Esophagus (tissue), 2 donors: ENCODE data around the gene COL21A1. TPM values are rescaled to one million over a fixed set of nuclear protein-coding genes. Genes with fewer than 3 reads are reported as not detected.

Source experiments
- H3K27ac ChIP-seq, 2 donors: one replicate each; pipeline ENCODE4 v1.5.1; 2013; ENCODE audit warnings: low read depth in 2 of 2, mild to moderate bottlenecking in 2 of 2, inconsistent platforms in 1 of 2, low read length in 1 of 2, moderate library complexity in 1 of 2
- H3K27me3 ChIP-seq, 2 donors: one replicate each; pipeline ENCODE4 v1.6.1; 2013; ENCODE audit warnings: low read length in 2 of 2, control low read depth in 1 of 2, mild to moderate bottlenecking in 1 of 2; ENCODE audit not compliant: insufficient read depth in 2 of 2, control insufficient read depth in 1 of 2
- H3K36me3 ChIP-seq, 2 donors: one replicate each; pipeline ENCODE4 v1.6.1; 2013; ENCODE audit warnings: low read length in 1 of 2; ENCODE audit not compliant: control insufficient read depth in 2 of 2, insufficient read depth in 2 of 2
- H3K4me1 ChIP-seq, 2 donors: one replicate each; pipeline ENCODE4 v1.6.1; 2013; ENCODE audit warnings: low read length in 1 of 2; ENCODE audit not compliant: control insufficient read depth in 2 of 2, insufficient read depth in 2 of 2
- H3K4me3 ChIP-seq, 2 donors: one replicate each; pipeline ENCODE4 v1.5.1; 2013; ENCODE audit warnings: low read length in 2 of 2, mild to moderate bottlenecking in 2 of 2, low read depth in 1 of 2, moderate library complexity in 1 of 2
- H3K9me3 ChIP-seq, 2 donors: one replicate each; pipeline ENCODE4 v1.6.1; 2013; ENCODE audit warnings: mild to moderate bottlenecking in 2 of 2, low read depth in 1 of 2, low read length in 1 of 2, moderate library complexity in 1 of 2; ENCODE audit not compliant: control insufficient read depth in 2 of 2, insufficient read depth in 1 of 2
- WGBS, 2 donors: extraction: QIAGEN DNeasy Blood & Tissue Kit; methylation state at CpG; one replicate each; pipeline ENCODE4 v1.1.7; 2013; 5-methylcytosine and 5-hydroxymethylcytosine counted together
- polyA plus RNA-seq, 2 donors: library from polyadenylated mRNA; stranded (reverse); fragments of 200-250 nt; gene quantifications; one replicate each; pipeline ENCODE4 v1.2.3, GENCODE V29; 2013
- donor health status: healthy with polysubstance abuse.
- donor health status: Bipolar disorder and iron deficiency.

Gene COL21A1
- polyA plus RNA-seq, 2 donors, result 1.5 to 1.6 TPM

DNA sequence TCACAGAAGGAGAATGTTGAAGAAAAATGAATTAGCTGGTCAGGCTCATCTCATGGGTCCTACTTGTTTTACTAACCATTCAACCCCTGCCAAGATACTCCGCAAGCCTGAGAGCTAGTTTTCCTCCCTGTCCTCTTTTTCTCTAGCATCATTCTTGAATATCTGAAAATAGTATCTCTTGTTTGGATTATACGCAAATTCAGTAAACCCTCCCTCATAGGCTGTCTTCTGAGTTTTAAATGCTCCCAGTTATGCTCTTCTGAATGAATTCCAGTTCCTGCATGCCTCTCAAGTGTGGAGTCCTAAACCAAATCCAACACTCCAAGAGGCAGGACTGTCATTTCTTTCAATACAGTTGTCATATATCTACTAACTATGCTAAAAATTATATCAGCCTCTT, 99.6 kb downstream of the COL21A1 start:
- Histone ChIP-seq H3K36me3 (no peaks in the 10 kb centered on the region), H3K27ac (no peak overlapping the region), H3K4me1 (no peaks in the 10 kb centered on the region), H3K9me3 (no peaks in the 10 kb centered on the region), H3K4me3 (no peak overlapping the region), H3K27me3 (no peaks in the 10 kb centered on the region)
- 76 to 81% methylated on average over 2 of the region's 2 CpGs for WGBS, 2 donors

DNA sequence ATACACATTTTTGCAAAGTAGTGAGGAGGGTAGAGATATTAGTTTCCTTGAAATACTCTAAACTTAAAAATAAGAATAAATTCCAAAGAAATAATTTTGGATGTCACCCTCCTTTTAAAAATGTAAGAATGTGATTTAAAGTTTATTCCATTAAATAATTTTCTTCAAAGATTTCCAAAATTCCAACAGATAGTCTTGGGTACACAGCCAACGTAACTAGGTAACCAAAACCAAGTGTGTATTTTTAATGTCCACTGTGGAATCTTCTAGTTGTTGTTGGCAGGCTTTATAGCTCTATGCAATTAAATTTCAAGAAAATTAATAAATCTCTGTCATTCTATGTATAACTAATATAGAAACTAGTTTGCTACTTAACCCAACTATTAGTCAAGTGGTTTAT, 101.3 kb downstream of the COL21A1 start:
- Histone ChIP-seq H3K4me3 (no peak overlapping the region), H3K36me3 (no peaks in the 10 kb centered on the region), H3K4me1 (no peaks in the 10 kb centered on the region), H3K27me3 (no peaks in the 10 kb centered on the region), H3K27ac (no peak overlapping the region), H3K9me3 (no peaks in the 10 kb centered on the region)
- WGBS, 2 donors, result 68 to 74% methylated on average over 1 of the region's 1 CpG

- Histone ChIP-seq H3K27ac (no peak overlapping the region), H3K36me3 (no peaks in the 10 kb centered on the region), H3K4me1 (no peaks in the 10 kb centered on the region), H3K4me3 (no peak overlapping the region), H3K9me3 (no peaks in the 10 kb centered on the region), H3K27me3 (no peaks in the 10 kb centered on the region)
- 10 to 26% methylated on average over 1 of the region's 1 CpG for WGBS, 2 donors
Observed at GRCh38 chr6:56145616-56146015, 101.8 kb downstream of the COL21A1 start.

DNA sequence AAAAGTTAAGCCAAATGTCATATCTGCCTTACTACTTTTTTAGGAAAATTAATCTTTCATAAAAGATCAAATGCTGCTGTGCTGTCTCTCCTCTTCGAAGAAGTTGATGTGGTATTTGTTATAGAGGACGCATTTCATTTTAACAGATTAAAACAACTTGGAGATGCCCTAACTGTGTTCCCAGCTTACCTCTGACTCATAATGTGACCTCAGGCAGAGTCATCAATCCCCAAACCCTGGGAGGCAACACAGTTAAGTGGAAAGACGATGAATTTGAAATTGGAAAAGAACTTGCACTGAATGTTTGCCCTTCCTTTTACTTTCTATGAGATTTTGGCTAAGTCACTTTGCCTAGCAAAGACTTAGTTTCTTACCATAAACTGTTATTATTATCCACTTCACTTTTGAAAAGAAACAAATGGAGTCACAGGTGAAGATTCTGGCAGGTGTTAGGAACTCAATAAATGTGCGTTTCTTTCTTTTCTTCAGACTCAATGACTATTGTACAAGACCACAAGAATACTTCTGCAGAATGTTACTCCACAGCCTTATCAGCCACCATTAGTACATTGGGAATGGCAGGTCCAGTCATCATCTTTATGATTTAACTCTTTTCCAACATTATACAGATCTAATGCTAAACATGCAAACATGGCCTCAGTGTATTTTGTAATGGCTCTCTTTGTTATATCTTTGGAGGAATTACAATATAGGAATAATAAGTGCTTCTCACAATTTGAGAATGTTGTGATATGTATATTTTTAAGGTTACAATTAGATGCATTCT, 102.6 kb downstream of the COL21A1 start:
- 74 to 82% methylated on average over 4 of the region's 4 CpGs for WGBS, 2 donors
- Histone ChIP-seq H3K4me3 (no peak overlapping the region), H3K4me1 (no peaks in the 10 kb centered on the region), H3K36me3 (no peaks in the 10 kb centered on the region), H3K9me3 (no peaks in the 10 kb centered on the region), H3K27ac (no peak overlapping the region), H3K27me3 (no peaks in the 10 kb centered on the region)

DNA sequence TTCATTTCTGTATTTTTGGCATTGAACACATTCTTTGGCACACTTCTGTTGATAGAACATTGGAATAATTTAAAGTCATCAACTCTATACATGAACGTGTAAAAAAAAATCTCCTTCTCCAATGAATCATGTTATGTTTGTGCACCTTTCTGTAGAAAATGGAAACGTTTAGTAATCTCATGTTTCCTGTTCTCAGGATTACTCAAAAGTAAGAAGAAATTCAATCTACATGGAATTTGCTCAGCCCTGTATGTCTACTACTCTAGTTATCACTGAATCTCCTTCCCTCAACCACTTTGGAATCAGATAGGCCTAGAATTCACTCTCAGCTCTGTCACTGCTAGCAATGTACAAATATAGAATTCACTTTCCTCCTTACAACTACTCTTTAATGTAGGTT, 103.6 kb downstream of the COL21A1 start:
- no peak overlapping the region for H3K4me3 ChIP-seq
- H3K4me1 ChIP-seq, result no peaks in the 10 kb centered on the region
- no peaks in the 10 kb centered on the region for H3K9me3 ChIP-seq
- H3K27me3 ChIP-seq, result no peaks in the 10 kb centered on the region
- 62 to 66% methylated on average over 2 of the region's 2 CpGs for WGBS, 2 donors
- H3K36me3 ChIP-seq, result no peaks in the 10 kb centered on the region
- no peak overlapping the region for H3K27ac ChIP-seq

DNA sequence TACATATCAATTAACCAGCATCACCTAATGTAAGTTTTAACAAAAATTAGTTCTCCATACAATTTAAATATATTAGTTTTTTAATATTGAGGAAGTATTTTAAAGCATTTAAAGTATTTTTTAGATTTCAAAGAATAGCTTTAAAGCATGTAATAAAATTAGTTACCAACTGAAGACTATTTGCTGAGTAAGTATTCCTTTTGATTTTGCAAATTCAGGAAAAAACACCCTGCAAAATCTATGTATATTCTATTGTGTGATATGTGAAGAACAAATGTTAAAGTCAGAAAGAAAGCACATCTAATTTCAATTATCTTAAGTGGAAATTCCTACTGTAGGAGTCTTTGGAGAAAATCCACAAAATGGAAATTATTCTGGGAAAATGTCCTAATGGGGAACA, 107.3 kb downstream of the COL21A1 start:
- Histone ChIP-seq H3K4me1 (no peaks in the 10 kb centered on the region), H3K27me3 (no peaks in the 10 kb centered on the region), H3K36me3 (no peaks in the 10 kb centered on the region), H3K9me3 (no peaks in the 10 kb centered on the region), H3K27ac (no peak overlapping the region), H3K4me3 (no peak overlapping the region)

- no peaks in the 10 kb centered on the region for H3K4me1 ChIP-seq
Observed at GRCh38 chr6:56115715-56116114, 131.7 kb downstream of the COL21A1 start.

DNA sequence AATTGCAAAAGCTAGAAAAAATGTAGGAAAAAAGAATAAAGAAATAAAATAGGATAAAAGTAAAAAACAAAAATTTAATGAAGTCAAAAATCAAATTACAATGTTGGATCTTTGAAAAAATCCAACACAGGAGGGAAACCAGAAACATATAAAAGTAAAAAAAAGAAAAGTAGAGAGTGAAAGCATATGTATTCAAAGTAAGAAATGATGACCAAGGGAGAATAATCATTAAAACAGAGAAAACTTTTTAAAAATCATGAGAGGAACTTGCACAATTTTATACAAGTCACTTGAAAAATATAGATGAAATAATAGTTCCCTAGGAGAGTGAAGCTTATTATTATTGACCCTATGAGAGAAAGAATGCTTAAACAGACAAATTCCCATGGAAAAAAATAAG, 138.2 kb downstream of the COL21A1 start:
- H3K4me1 ChIP-seq, result no peaks in the 10 kb centered on the region
- H3K4me3 ChIP-seq, result no peak overlapping the region
- H3K27ac ChIP-seq, result no peak overlapping the region
- H3K27me3 ChIP-seq, result no peaks in the 10 kb centered on the region
- H3K36me3 ChIP-seq, result no peaks in the 10 kb centered on the region
- H3K9me3 ChIP-seq, result peaks cover 0 to 4% of the 10 kb centered on the region in 2 donors

More at GRCh38 chr6:56115715-56116114, 131.7 kb downstream of the COL21A1 start:
- Histone ChIP-seq H3K4me3 (no peak overlapping the region), H3K9me3 (peaks cover 0 to 5% of the 10 kb centered on the region in 2 donors), H3K27ac (no peak overlapping the region), H3K27me3 (no peaks in the 10 kb centered on the region), H3K36me3 (no peaks in the 10 kb centered on the region)

- no peaks in the 10 kb centered on the region for H3K27me3 ChIP-seq
- no peaks in the 10 kb centered on the region for H3K4me1 ChIP-seq
- 52 to 81% methylated on average over 1 of the region's 1 CpG for WGBS, 2 donors
- no peaks in the 10 kb centered on the region for H3K9me3 ChIP-seq
- H3K27ac ChIP-seq, result no peak overlapping the region
- no peaks in the 10 kb centered on the region for H3K36me3 ChIP-seq
- H3K4me3 ChIP-seq, result no peak overlapping the region
Observed at GRCh38 chr6:56106231-56106630, 141.1 kb downstream of the COL21A1 start.

DNA sequence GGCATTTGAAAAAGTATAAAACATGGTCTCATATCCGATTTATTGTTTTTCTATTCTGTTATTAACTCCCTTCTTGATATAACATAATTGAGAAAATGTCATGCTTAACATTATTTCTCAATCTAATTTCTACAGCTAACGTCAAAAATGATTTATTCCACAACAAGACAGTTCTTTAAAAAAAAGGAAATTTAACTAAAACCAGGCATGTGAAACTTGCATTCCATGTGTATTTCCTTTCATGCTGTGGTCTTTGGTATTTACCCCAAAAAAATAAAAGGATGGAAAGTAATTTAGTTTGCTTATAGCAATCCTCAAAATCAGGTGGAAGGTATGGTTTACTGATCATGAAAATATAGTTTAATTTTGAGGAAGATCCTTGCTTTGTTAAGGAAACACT, 142.8 kb downstream of the COL21A1 start:
- Histone ChIP-seq H3K4me1 (no peaks in the 10 kb centered on the region), H3K36me3 (no peaks in the 10 kb centered on the region), H3K27ac (no peak overlapping the region), H3K4me3 (no peak overlapping the region), H3K27me3 (no peaks in the 10 kb centered on the region), H3K9me3 (no peaks in the 10 kb centered on the region)
- 68 to 76% methylated on average over 2 of the region's 2 CpGs for WGBS, 2 donors
